ENCODE measurements around the gene ZNF565. TPM values are rescaled to one million over a fixed set of nuclear protein-coding genes. Genes with fewer than 3 reads are reported as not detected.

The ZNF565 gene
- 1 to 10 TPM; 2.7 to 3.7 (median 3.1) TPM for total RNA-seq (2021; fragmentation: NEBNext Ultra II Directional; extraction: Animal tissue kit (Norgen Biotek cat#: 25700))
- long read RNA-seq, partial matches to known transcripts: 1 of 9 reads
- long read RNA-seq, other reads (novel, unspliced or antisense): 5 of 9 reads

DNA sequence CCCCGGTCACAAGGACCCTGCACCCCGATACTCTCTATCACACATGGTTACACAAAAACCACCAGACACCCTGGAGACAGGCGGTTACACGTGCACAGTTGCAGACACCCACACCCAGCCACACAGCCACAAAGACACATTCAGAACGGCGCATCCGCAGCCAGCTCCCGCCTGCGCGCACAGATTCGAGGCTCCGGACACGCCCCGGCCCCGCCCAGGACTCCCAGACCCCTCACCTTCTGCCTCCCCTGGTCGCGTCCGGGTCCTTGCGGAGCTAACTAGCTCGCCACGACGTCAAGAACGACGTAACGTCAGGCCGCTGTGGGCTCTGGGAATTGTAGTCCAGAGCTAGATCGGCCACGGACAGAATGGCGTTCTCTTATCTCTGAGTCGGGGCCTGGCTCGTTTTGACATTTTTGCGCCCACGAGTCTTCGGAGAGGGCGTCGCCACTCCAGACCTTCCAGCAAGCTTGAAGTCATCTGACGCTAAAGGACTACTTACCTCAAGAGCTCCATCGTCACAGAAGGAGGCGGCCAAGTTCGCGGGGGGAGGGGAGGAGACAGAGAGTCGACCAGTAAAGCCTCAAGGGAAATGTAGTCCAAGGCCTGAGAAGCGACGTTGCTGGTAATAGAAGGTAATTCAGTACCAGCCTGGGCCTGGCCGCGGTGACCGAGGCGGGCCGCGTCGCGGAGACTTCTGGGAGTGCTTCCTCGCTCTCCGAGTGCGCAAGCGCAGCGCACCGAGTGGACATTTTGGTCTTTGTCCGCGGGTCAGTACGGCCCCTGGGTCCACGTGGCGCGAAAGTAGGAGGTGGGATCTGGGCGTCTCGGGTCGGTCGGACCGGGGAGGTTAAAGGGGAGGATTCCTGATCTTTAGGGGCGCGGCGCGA, at the start of gene ZNF565, which contains the start of gene ZNF146:
ZNF565 (minus strand) TSS at position 280 of the 890 bp plus-strand sequence. CDS start 12,680 bp downstream, outside the sequence.
ZNF146 (plus strand) TSS at position 721 of the 890 bp plus-strand sequence. CDS start 21,335 bp downstream, outside the sequence.
- peak; percentile 99 for DNase-seq
- Mint-ChIP-seq H3K9me3 (peaks cover 4% of the 10 kb centered on the region; the same call in 1 of the 2 replicates), H3K4me1 (ENCODE audit: low read depth) (peaks cover 17% of the 10 kb centered on the region), H3K4me3 (no peak within 1 kb of the TSS), H3K27ac (no peak within 1 kb of the TSS), H3K36me3 (ENCODE audit: low read depth) (peaks cover 25% of the 10 kb centered on the region), H3K27me3 (ENCODE audit: insufficient read depth) (no peaks in the 10 kb centered on the region)
- TF ChIP-seq, protein P1, sequence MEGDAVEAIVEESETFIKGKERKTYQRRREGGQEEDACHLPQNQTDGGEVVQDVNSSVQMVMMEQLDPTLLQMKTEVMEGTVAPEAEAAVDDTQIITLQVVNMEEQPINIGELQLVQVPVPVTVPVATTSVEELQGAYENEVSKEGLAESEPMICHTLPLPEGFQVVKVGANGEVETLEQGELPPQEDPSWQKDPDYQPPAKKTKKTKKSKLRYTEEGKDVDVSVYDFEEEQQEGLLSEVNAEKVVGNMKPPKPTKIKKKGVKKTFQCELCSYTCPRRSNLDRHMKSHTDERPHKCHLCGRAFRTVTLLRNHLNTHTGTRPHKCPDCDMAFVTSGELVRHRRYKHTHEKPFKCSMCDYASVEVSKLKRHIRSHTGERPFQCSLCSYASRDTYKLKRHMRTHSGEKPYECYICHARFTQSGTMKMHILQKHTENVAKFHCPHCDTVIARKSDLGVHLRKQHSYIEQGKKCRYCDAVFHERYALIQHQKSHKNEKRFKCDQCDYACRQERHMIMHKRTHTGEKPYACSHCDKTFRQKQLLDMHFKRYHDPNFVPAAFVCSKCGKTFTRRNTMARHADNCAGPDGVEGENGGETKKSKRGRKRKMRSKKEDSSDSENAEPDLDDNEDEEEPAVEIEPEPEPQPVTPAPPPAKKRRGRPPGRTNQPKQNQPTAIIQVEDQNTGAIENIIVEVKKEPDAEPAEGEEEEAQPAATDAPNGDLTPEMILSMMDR (IDR thresholded peaks at IDR 0.05): peak; percentile 41; the same call in 1 of the 2 replicates

DNA sequence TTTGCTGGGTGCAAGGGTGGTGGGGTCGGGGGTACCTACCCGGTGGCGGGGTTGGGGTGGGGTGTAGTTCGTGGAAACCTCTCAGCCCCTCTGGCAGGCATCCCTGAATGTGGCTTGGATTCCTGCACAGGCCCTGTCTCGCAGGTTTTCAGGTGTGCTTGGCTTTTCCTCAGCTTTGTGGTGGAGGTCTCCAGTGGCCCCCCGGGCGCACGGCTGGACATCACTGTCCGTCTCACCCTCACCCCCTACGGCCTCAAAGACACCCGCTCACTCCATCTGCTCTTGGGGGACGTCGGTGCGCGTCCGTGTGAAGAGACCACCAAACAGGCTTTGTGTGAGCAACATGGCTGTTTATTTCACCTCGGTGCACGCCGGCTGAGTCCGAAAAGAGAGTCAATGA, 44.7 kb upstream of the ZNF565 start:
- H3K4me3 Mint-ChIP-seq: no peak overlapping the region
- H3K9me3 Mint-ChIP-seq: peaks cover 24% of the 10 kb centered on the region
- TF ChIP-seq, protein P1 (IDR thresholded peaks at IDR 0.05): no peak
- H3K27me3 Mint-ChIP-seq (ENCODE audit: insufficient read depth): peaks cover 4% of the 10 kb centered on the region
- no peak overlapping the region for H3K27ac Mint-ChIP-seq
- no peak for DNase-seq
- H3K4me1 Mint-ChIP-seq (ENCODE audit: low read depth): no peaks in the 10 kb centered on the region
- peaks cover 11% of the 10 kb centered on the region for H3K36me3 Mint-ChIP-seq (ENCODE audit: low read depth)

DNA sequence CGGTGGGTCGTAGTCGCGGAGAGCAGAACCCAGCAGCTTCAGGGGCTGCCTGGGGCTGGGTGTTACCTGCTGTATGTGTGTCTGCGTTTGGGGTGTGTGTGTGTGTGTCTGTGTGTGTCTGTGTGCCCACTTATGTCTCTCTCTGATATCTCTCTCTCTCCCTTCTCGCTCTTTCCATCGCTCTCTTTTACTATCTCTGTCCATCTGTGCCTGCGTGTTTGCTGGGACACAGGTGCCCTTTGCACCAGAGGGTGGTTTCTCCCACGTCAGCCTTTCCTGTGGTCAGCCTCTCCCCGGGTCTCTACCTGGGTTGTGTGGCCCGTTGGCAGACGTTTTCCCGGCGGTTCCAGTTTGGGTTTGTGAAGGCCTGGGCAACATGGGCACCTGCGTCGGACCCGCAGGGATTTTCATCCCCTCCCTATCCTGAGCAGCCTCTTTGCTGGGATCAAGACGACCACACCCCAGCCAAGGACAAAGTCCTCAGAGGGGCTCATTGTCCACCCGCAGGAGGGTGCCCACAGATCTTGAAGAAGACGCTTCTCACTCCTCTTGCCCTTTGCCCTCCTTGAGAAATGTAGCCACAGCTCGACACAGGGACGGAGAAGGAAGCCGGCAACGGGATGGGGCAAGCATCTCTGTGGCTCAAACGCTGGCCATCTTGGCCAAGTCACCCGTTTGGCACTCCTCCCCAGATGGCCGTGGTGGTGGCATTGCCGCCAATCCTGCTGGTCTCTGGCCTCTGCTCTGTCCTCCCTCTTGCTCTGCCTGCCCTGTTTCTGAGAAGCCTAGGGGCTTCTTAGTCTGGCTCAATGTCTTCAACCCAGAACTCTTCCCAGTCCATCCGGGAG, 43.8 kb upstream of the ZNF565 start:
- Mint-ChIP-seq H3K27ac (no peak overlapping the region), H3K9me3 (peaks cover 23% of the 10 kb centered on the region), H3K4me3 (no peak overlapping the region), H3K36me3 (ENCODE audit: low read depth) (peaks cover 11% of the 10 kb centered on the region), H3K4me1 (ENCODE audit: low read depth) (no peaks in the 10 kb centered on the region), H3K27me3 (ENCODE audit: insufficient read depth) (peaks cover 4% of the 10 kb centered on the region)
- no peak for DNase-seq
- TF ChIP-seq, protein P1 (IDR thresholded peaks at IDR 0.05): no peak

DNA sequence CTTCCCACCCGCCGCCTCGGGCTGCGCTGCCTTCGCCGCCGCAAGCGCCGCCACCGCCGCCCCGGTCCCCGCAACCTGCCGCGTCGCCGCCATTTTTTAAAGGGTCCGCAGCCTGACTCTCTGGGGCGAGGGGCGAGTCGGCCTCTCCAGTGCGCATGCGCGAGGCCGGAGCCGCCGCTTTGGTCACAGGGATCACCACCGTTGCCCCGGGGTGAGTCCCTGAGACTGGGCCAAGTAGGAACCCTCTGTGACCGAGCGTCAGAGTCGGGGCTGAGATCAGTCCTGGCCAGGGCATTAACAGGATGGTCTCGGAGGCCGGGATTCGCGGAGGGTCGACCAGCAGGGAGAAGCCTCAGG, 43.0 kb upstream of the ZNF565 start:
- DNase-seq: no peak
- Mint-ChIP-seq H3K9me3 (peaks cover 23% of the 10 kb centered on the region), H3K36me3 (ENCODE audit: low read depth) (peaks cover 11% of the 10 kb centered on the region), H3K27me3 (ENCODE audit: insufficient read depth) (peaks cover 4% of the 10 kb centered on the region), H3K4me3 (no peak overlapping the region), H3K4me1 (ENCODE audit: low read depth) (no peaks in the 10 kb centered on the region), H3K27ac (no peak overlapping the region)
- TF ChIP-seq, protein P1 (IDR thresholded peaks at IDR 0.05): no peak

DNA sequence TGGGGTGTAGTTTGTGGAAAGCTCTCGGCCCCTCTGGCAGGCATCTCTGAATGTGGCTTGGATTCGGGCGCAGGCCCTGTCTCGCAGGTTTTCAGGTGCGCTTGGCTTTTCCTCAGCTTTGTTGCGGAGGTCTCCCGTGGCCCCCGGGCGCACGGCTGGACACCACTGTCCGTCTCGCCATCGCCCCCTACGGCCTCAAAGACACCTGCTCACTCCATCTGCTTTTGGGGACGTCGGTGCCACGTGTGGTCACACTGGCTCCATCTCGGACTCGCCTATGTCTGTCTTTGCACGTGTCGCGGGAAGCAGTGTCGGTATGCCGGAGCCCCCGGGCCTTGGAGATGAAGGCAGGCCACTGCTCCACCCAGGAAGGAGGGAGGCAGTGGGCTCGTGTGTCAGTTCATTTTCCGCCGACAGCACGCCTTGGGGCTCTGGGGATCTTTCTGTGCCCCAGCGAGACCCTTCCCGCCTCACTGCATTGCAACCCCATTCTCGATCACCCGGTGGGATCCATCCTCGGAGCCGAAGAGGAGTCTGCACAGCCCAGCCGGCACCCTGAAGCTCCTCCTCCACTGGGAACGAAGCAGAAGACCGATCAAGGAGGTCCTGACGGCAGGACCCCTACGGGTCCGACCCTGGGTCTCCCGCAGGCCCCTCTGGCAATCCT, 42.5 kb upstream of the ZNF565 start:
- TF ChIP-seq, protein P1 (IDR thresholded peaks at IDR 0.05): no peak
- no peak for DNase-seq
- Mint-ChIP-seq H3K36me3 (ENCODE audit: low read depth) (peaks cover 11% of the 10 kb centered on the region), H3K4me1 (ENCODE audit: low read depth) (no peaks in the 10 kb centered on the region), H3K27ac (no peak overlapping the region), H3K4me3 (no peak overlapping the region), H3K27me3 (ENCODE audit: insufficient read depth) (peaks cover 4% of the 10 kb centered on the region), H3K9me3 (peaks cover 23% of the 10 kb centered on the region)
